ENCODE data around the gene CTCFL. TPM values are rescaled to one million over a fixed set of nuclear protein-coding genes. Genes with fewer than 3 reads are reported as not detected.

Gene CTCFL
- total and polyA plus RNA-seq, 4 donors = 0.05 to 0.08 (median 0.08) TPM; not detected in 1

DNA sequence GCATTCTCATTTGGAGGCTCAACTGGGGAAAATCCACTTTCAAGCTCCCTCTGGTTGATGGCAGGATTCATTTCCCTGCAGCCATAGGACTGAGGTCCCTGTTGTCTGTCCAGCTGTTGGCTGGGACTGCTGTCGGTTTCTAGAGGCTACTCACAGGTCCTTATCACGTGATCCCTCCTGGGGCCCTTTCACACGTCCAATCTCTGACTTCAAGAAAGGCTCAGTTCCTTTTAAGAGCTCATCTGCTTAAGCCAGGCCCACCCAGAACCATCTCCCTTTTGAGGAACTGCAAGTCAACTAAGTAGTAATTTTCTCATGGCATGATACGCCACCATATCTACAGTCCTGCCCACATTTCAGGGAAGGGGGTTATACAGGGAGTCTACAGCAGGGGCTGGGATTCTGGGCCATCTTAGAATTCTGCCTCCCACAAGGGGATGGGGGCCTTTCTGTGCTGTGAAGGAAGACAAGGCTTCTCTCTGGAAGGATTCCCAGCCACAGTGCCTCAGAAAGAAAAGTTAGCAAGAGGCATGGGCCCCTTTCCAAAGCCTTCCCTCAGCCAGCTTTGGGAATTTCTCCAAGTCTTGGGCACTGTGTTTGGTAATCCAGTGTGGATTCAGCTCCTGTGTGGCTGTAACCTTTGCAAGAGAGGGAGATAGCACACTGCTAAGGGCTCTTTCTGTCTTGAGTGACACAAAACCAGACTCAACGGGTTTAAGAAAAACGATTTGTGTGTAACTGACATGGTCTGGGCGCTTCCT lies 66.4 kb downstream of the CTCFL start:
- 68% methylated on average over 7 of the region's 7 CpGs for WGBS
- no peak overlapping the region for H3K9ac ChIP-seq (ENCODE audit: low read depth in 1 of 2, low read length in 2 of 2)
- H3K27me3 ChIP-seq (ENCODE audit: control insufficient read depth in 4 of 4, insufficient read depth in 4 of 4, low read length in 3 of 4) = no peaks in the 10 kb centered on the region
- H3K36me3 ChIP-seq (ENCODE audit: control insufficient read depth in 4 of 4, insufficient read depth in 3 of 4, low read depth in 1 of 4, low read length in 3 of 4) = no peaks in the 10 kb centered on the region
- no peaks in the 10 kb centered on the region for H3K9me3 ChIP-seq (ENCODE audit: control insufficient read depth in 4 of 4, low read length in 3 of 4)
- no peak for DNase-seq (ENCODE audit: low spot score)
- TF ChIP-seq FOXA2 (IDR thresholded peaks at IDR 0.05) = no peak
- TF ChIP-seq JUND (IDR thresholded peaks at IDR 0.05) = no peak
- TF ChIP-seq RXRA (IDR thresholded peaks at IDR 0.05) = peak in 1 of 2 donors; percentile 63
- TF ChIP-seq HNF4A (conservative IDR thresholded peaks at IDR 0.05) = peak in 1 of 2 donors; percentile 55
- TF ChIP-seq FOXA1 (IDR thresholded peaks at IDR 0.05) = no peak
- no peak for TF ChIP-seq TAF1 (conservative IDR thresholded peaks at IDR 0.05)
- TF ChIP-seq RAD21 (IDR thresholded peaks at IDR 0.05) = peak; percentile 32 to 58
- TF ChIP-seq SP1 (IDR thresholded peaks at IDR 0.05) = peak; percentile 54
- H3K4me3 ChIP-seq (ENCODE audit: low read depth in 1 of 3, low read length in 3 of 3) = no peak overlapping the region
- peak overlapping the region; percentile 14 to 61 for H3K27ac ChIP-seq (ENCODE audit: low read depth in 1 of 2, low read length in 2 of 2)
- peaks cover 1 to 25% (median 15%) of the 10 kb centered on the region in 4 donors for H3K4me1 ChIP-seq (ENCODE audit: control insufficient read depth in 4 of 4, insufficient read depth in 4 of 4, low read length in 3 of 4)

DNA sequence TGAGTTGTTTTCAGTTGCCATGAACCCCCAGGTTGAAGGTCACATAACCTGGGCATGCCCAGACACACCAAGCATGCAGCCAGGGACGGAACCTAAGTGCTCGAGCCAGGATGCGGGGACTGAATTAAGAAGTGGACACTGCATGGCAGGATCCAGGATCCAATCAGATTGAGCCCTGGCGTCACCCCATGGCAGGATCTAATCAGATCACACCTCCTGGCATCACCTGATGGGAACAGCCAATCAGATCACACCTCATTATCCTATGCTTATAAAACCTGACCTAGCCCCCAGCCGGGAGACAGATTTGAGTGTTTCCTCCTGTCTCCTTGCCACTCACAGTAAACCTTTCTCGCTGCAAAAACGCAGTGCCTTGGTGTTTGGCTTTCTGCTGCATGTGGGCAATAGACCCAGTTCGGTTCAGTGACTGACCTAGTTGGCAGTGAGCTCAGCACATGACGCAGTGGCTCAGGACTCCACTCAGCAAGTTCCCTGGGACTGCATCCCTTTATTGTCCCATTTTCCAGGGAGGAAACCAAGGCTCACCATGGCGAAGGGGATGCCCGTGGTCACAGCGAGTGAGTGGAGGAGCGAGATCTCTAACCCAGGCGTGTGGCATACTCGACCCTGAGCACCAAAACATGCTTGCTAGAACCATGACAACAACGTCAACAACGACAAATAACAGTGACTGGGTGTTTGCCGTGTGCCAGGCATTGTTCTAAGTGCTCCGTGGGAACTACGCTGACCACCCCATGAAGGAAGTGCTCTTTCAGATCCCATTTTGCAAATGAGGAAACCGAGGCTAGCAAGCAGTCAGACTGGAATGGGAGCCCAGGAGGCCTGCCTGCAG lies 67.5 kb downstream of the CTCFL start:
- no peaks in the 10 kb centered on the region for H3K36me3 ChIP-seq (ENCODE audit: control insufficient read depth in 4 of 4, insufficient read depth in 3 of 4, low read depth in 1 of 4, low read length in 3 of 4)
- DNase-seq (ENCODE audit: low spot score) = no peak
- H3K9me3 ChIP-seq (ENCODE audit: control insufficient read depth in 4 of 4, low read length in 3 of 4) = no peaks in the 10 kb centered on the region
- H3K27ac ChIP-seq (ENCODE audit: low read depth in 1 of 2, low read length in 2 of 2) = peak overlapping the region; percentile 14 to 61
- H3K4me1 ChIP-seq (ENCODE audit: control insufficient read depth in 4 of 4, insufficient read depth in 4 of 4, low read length in 3 of 4) = peaks cover 1 to 25% (median 15%) of the 10 kb centered on the region in 4 donors
- TF ChIP-seq HNF4G (IDR thresholded peaks at IDR 0.05) (no peak), RXRA (IDR thresholded peaks at IDR 0.05) (peak; percentile 36 to 54)
- no peak overlapping the region for H3K4me3 ChIP-seq (ENCODE audit: low read depth in 1 of 3, low read length in 3 of 3)
- WGBS = 63% methylated on average over 21 of the region's 21 CpGs
- H3K27me3 ChIP-seq (ENCODE audit: control insufficient read depth in 4 of 4, insufficient read depth in 4 of 4, low read length in 3 of 4) = no peaks in the 10 kb centered on the region
- no peak overlapping the region for H3K9ac ChIP-seq (ENCODE audit: low read depth in 1 of 2, low read length in 2 of 2)

DNA sequence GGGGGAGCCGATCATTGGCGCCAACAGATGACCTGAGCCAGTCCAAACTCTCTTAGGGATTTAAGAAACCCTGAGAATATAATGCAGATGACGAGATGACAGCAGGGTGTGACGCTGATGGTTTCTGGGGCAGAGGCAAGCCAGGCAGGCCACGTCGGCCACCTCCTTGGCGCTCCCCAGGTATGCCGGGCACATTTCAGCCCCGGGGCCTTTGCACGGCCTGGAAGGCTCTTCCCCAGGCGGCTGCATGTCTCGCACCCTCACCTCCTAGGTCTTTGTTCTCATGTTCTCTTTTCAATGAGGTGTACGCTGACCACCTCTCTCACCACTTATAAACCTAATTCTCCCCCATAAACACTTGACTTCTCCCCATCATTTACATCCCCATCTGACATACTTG lies 68.8 kb downstream of the CTCFL start:
- DNase-seq (ENCODE audit: low spot score) = no peak
- no peaks in the 10 kb centered on the region for H3K36me3 ChIP-seq (ENCODE audit: control insufficient read depth in 4 of 4, insufficient read depth in 3 of 4, low read depth in 1 of 4, low read length in 3 of 4)
- H3K9me3 ChIP-seq (ENCODE audit: control insufficient read depth in 4 of 4, low read length in 3 of 4) = no peaks in the 10 kb centered on the region
- H3K4me3 ChIP-seq (ENCODE audit: low read depth in 1 of 3, low read length in 3 of 3) = no peak overlapping the region
- TF ChIP-seq, protein P1, sequence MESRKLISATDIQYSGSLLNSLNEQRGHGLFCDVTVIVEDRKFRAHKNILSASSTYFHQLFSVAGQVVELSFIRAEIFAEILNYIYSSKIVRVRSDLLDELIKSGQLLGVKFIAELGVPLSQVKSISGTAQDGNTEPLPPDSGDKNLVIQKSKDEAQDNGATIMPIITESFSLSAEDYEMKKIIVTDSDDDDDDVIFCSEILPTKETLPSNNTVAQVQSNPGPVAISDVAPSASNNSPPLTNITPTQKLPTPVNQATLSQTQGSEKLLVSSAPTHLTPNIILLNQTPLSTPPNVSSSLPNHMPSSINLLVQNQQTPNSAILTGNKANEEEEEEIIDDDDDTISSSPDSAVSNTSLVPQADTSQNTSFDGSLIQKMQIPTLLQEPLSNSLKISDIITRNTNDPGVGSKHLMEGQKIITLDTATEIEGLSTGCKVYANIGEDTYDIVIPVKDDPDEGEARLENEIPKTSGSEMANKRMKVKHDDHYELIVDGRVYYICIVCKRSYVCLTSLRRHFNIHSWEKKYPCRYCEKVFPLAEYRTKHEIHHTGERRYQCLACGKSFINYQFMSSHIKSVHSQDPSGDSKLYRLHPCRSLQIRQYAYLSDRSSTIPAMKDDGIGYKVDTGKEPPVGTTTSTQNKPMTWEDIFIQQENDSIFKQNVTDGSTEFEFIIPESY (IDR thresholded peaks at IDR 0.05) = no peak
- no peak overlapping the region for H3K9ac ChIP-seq (ENCODE audit: low read depth in 1 of 2, low read length in 2 of 2)
- H3K27ac ChIP-seq (ENCODE audit: low read depth in 1 of 2, low read length in 2 of 2) = no peak overlapping the region
- H3K27me3 ChIP-seq (ENCODE audit: control insufficient read depth in 4 of 4, insufficient read depth in 4 of 4, low read length in 3 of 4) = no peaks in the 10 kb centered on the region
- WGBS = 97% methylated on average over 13 of the region's 13 CpGs
- peaks cover 3 to 33% (median 21%) of the 10 kb centered on the region in 4 donors for H3K4me1 ChIP-seq (ENCODE audit: control insufficient read depth in 4 of 4, insufficient read depth in 4 of 4, low read length in 3 of 4)

DNA sequence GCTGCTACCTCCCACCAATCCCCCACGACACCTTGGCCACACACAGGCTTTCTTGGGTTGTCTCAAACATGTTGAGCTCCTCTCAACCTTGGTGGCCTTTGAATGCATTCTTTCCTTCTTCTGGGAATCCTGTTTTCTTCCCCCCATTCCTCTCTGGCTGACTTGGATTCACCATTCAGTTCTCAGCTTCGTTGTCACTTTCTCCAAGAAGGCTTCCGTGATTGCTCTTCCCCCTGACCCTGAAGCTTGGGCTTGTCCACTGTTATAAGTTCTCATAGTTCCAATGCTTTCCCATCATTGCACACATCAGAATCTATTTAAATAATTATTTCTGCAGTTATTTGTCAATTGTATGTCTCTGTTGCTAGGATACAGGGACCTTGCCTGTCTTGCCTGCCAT lies 69.6 kb downstream of the CTCFL start:
- Histone ChIP-seq H3K4me3 (ENCODE audit: low read depth in 1 of 3, low read length in 3 of 3) (no peak overlapping the region), H3K9ac (ENCODE audit: low read depth in 1 of 2, low read length in 2 of 2) (no peak overlapping the region), H3K27ac (ENCODE audit: low read depth in 1 of 2, low read length in 2 of 2) (no peak overlapping the region), H3K9me3 (ENCODE audit: control insufficient read depth in 4 of 4, low read length in 3 of 4) (no peaks in the 10 kb centered on the region), H3K4me1 (ENCODE audit: control insufficient read depth in 4 of 4, insufficient read depth in 4 of 4, low read length in 3 of 4) (peaks cover 3 to 33% (median 21%) of the 10 kb centered on the region in 4 donors), H3K27me3 (ENCODE audit: control insufficient read depth in 4 of 4, insufficient read depth in 4 of 4, low read length in 3 of 4) (no peaks in the 10 kb centered on the region), H3K36me3 (ENCODE audit: control insufficient read depth in 4 of 4, insufficient read depth in 3 of 4, low read depth in 1 of 4, low read length in 3 of 4) (no peaks in the 10 kb centered on the region)
- 93% methylated on average over 3 of the region's 3 CpGs for WGBS
- DNase-seq (ENCODE audit: low spot score) = no peak
- TF ChIP-seq SP1 (IDR thresholded peaks at IDR 0.05) (no peak), RAD21 (IDR thresholded peaks at IDR 0.05) (no peak), FOXA1 (IDR thresholded peaks at IDR 0.05) (no peak), GABPA (IDR thresholded peaks at IDR 0.05 in 1 of 2, conservative IDR thresholded peaks at IDR 0.05 in 1 of 2) (no peak)
- TF ChIP-seq, protein P2, sequence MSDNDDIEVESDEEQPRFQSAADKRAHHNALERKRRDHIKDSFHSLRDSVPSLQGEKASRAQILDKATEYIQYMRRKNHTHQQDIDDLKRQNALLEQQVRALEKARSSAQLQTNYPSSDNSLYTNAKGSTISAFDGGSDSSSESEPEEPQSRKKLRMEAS (IDR thresholded peaks at IDR 0.05) = no peak
- TF ChIP-seq, protein P3, sequence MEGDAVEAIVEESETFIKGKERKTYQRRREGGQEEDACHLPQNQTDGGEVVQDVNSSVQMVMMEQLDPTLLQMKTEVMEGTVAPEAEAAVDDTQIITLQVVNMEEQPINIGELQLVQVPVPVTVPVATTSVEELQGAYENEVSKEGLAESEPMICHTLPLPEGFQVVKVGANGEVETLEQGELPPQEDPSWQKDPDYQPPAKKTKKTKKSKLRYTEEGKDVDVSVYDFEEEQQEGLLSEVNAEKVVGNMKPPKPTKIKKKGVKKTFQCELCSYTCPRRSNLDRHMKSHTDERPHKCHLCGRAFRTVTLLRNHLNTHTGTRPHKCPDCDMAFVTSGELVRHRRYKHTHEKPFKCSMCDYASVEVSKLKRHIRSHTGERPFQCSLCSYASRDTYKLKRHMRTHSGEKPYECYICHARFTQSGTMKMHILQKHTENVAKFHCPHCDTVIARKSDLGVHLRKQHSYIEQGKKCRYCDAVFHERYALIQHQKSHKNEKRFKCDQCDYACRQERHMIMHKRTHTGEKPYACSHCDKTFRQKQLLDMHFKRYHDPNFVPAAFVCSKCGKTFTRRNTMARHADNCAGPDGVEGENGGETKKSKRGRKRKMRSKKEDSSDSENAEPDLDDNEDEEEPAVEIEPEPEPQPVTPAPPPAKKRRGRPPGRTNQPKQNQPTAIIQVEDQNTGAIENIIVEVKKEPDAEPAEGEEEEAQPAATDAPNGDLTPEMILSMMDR (IDR thresholded peaks at IDR 0.05; ENCODE audit: low read depth, low read length, missing input control) = no peak

Data from liver (tissue), 9 donors.